HCT116 (cell line): ENCODE measurements around the gene CPA5. TPM values are rescaled to one million over a fixed set of nuclear protein-coding genes. Genes with fewer than 3 reads are reported as not detected.

Experiments
- ATAC-seq: fragments of 200-7000 bp; cut with Tn5 transposase; 2 replicates; pipeline ENCODE4 v1.9.1; 2020; ENCODE audit warnings: mild to moderate bottlenecking, moderate library complexity
- BruUV-seq: library from RNA; stranded (reverse); fragments of 400-500 nt; replicated peaks from 2 replicates; lab custom pipeline; 2021; lab: Mats Ljungman, UMichigan
- CTCF ChIA-PET: fragments of 300-600 bp; sonication (Branson Sonifier 250); formaldehyde crosslinking; loops from one replicate; lab custom pipeline; 2021; ENCODE audit warnings: antibody characterized with exemption; lab: Charles Lee
- POLR2A ChIA-PET: fragments of 300-600, 350-600 bp; sonication (Branson Sonifier 250); formaldehyde crosslinking; loops from one replicate; lab custom pipeline; 2021; ENCODE audit warnings: antibody characterized with exemption; lab: Charles Lee
- RAD21 ChIA-PET, 2 experiments: fragments of 300-600 bp; sonication (Branson Sonifier 250); formaldehyde crosslinking; loops; one replicate each; lab custom pipeline; 2023; ENCODE audit warnings: low total read pairs in 2 of 2; ENCODE audit not compliant: uncharacterized antibody in 2 of 2, unreplicated experiment in 2 of 2, low non-redundant PET in 1 of 2; lab: Charles Lee
- DNase-seq: peaks from one replicate; pipeline ENCODE4 v3.0.0-alpha.2; 2010; ENCODE audit warnings: low read depth, low spot score
- H2AFZ ChIP-seq: fragments of 200-600 bp; shearing (Covaris generic), sonication (generic); 2 replicates; pipeline ENCODE4 v1.6.1; 2017; ENCODE audit warnings: low read depth, mixed run types, mixed read lengths, antibody characterized with exemption, low read length; ENCODE audit not compliant: poor library complexity, severe bottlenecking
- H3K27ac ChIP-seq: 2 replicates; pipeline ENCODE4 v1.5.1; 2012; ENCODE audit warnings: low read depth, low read length
- H3K27me3 ChIP-seq: fragments of 200-600 bp; sonication (generic); 2 replicates; pipeline ENCODE4 v1.6.1; 2016; ENCODE audit warnings: mixed run types, low read length, mixed read lengths; ENCODE audit not compliant: insufficient read depth
- H3K36me3 ChIP-seq, 2 experiments: fragments of 200-500 bp in 1 of 2; fragments of 200-600 bp in 1 of 2; sonication (Bioruptor generic) in 1 of 2; sonication (generic) in 1 of 2; 2 replicates each; pipeline versions ENCODE4 v1.5.1 to v1.6.1; 2014 to 2016; ENCODE audit warnings: low read length in 2 of 2, inconsistent platforms in 1 of 2, mixed read lengths in 1 of 2, mixed run types in 1 of 2; ENCODE audit not compliant: insufficient read depth in 2 of 2, control insufficient read depth in 1 of 2
- H3K4me1 ChIP-seq, 2 experiments: fragments of 200-600 bp in 1 of 2; sonication (generic) in 1 of 2; 2 replicates each; pipeline versions ENCODE4 v1.5.1 to v1.6.1; 2012 to 2017; ENCODE audit warnings: low read length in 2 of 2, inconsistent platforms in 1 of 2, mild to moderate bottlenecking in 1 of 2, mixed read lengths in 1 of 2, mixed run types in 1 of 2, moderate library complexity in 1 of 2; ENCODE audit not compliant: insufficient read depth in 2 of 2, control insufficient read depth in 1 of 2
- H3K4me2 ChIP-seq: fragments of 200-600 bp; sonication (generic); 2 replicates; pipeline ENCODE4 v1.6.1; 2017; ENCODE audit warnings: mixed run types, low read length, mixed read lengths
- H3K4me3 ChIP-seq, 2 experiments: fragments of 200-600 bp in 1 of 2; sonication (generic) in 1 of 2; replicated peaks in 1 of 2; 2 replicates each; pipeline ENCODE4 v1.5.1; 2011 to 2016; ENCODE audit warnings: low read length in 2 of 2, control low read depth in 1 of 2, low read depth in 1 of 2, mild to moderate bottlenecking in 1 of 2, mixed read lengths in 1 of 2, mixed run types in 1 of 2
- H3K79me2 ChIP-seq: fragments of 200-600 bp; sonication (generic); 2 replicates; pipeline ENCODE4 v1.6.1; 2017; ENCODE audit warnings: mild to moderate bottlenecking, mixed run types, low read length, moderate library complexity, mixed read lengths; ENCODE audit not compliant: insufficient read depth
- H3K9ac ChIP-seq: fragments of 200-600 bp; sonication (generic); 2 replicates; pipeline ENCODE4 v1.6.1; 2016; ENCODE audit warnings: low read length, mixed read lengths
- H3K9me2 ChIP-seq: fragments of 200-600 bp; sonication (generic), shearing (Covaris generic); 2 replicates; pipeline ENCODE4 v1.6.1; 2017; ENCODE audit warnings: mixed run types, mild to moderate bottlenecking, moderate library complexity; ENCODE audit not compliant: insufficient read depth
- H3K9me3 ChIP-seq, 2 experiments: fragments of 200-500 bp in 1 of 2; fragments of 200-600 bp in 1 of 2; sonication (Bioruptor generic) in 1 of 2; sonication (generic) in 1 of 2; 2 replicates each; pipeline ENCODE4 v1.6.1; 2014 to 2017; ENCODE audit warnings: low read length in 2 of 2, mixed read lengths in 2 of 2, inconsistent platforms in 1 of 2, low read depth in 1 of 2, mild to moderate bottlenecking in 1 of 2, mixed run types in 1 of 2, moderate library complexity in 1 of 2; ENCODE audit not compliant: control insufficient read depth in 1 of 2, insufficient read depth in 1 of 2
- H4K20me1 ChIP-seq: fragments of 200-600 bp; sonication (generic), shearing (Covaris generic); 2 replicates; pipeline ENCODE4 v1.6.1; 2017; ENCODE audit warnings: mixed run types, mild to moderate bottlenecking, moderate library complexity; ENCODE audit not compliant: insufficient read depth
- CBX3 ChIP-seq: IDR thresholded peaks from 2 replicates; pipeline ENCODE4 v1.6.1; 2012; ENCODE audit warnings: low read depth
- EGR1 ChIP-seq: IDR thresholded peaks from 2 replicates; pipeline ENCODE4 v1.6.1; 2012; ENCODE audit warnings: low read depth
- FOSL1 ChIP-seq: IDR thresholded peaks from 2 replicates; pipeline ENCODE4 v1.6.1; 2012; ENCODE audit warnings: low read depth
- RAD21 ChIP-seq: IDR thresholded peaks from 2 replicates; pipeline ENCODE4 v1.6.1; 2012; ENCODE audit warnings: low read depth, mild to moderate bottlenecking
- SIN3A ChIP-seq: IDR thresholded peaks from 2 replicates; pipeline ENCODE4 v1.6.1; 2012; ENCODE audit warnings: low read depth
- SP1 ChIP-seq: IDR thresholded peaks from 2 replicates; pipeline ENCODE4 v1.6.1; 2012; ENCODE audit warnings: low read depth
- SRF ChIP-seq: IDR thresholded peaks from 2 replicates; pipeline ENCODE4 v1.6.1; 2012; ENCODE audit warnings: low read depth
- TCF7L2 ChIP-seq: IDR thresholded peaks from 2 replicates; pipeline ENCODE4 v1.7.0; 2011; ENCODE audit warnings: borderline replicate concordance, inconsistent platforms; ENCODE audit not compliant: insufficient read depth, insufficient read length; ENCODE audit errors: extremely low read depth
- intact Hi-C: fragments of 100-400 bp; cut with micrococcal nuclease; formaldehyde crosslinking; loops from 2 replicates; pipeline ENCODE4 v1.10.0; 2022
- total RNA-seq: library from RNA; stranded (reverse); gene quantifications from one replicate; pipeline ENCODE4 v1.2.1, GENCODE V29; 2021; ENCODE audit not compliant: unreplicated experiment
- TF ChIP-seq, protein P1 (sequence below): IDR thresholded peaks from 2 replicates; pipeline ENCODE4 v1.6.1; 2012; ENCODE audit warnings: low read depth

The CPA5 gene
- total RNA-seq, 1 experiment from 2014 or later = not detected

DNA sequence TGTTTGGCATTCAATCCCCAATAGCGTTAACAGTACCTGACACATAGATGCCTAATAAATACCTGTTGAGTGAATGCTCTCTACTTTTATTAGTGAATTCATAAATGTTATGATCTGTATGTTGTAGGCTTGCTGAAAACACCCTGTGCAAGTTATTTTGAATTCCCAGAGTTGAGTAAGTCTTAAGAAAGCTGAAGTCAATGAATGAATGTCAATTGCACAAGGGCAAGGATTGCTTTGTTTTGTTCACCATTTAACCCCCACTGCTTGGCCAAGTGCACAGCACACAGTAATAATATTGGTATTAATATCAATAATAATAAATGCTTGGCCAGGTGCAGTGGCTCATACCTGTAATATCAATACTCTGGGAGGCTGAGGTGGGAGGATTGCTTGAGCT, 45.9 kb downstream of the CPA5 start:
- Histone ChIP-seq H3K4me2 (no peak overlapping the region), H3K27ac (no peak overlapping the region), H3K9me2 (no peaks in the 10 kb centered on the region), H2AFZ (no peak overlapping the region), H3K27me3 (no peaks in the 10 kb centered on the region), H3K36me3 (no peaks in the 10 kb centered on the region), H3K9me3 (no peaks in the 10 kb centered on the region), H3K4me3 (no peak overlapping the region), H4K20me1 (no peaks in the 10 kb centered on the region), H3K9ac (no peak overlapping the region), H3K79me2 (no peaks in the 10 kb centered on the region), H3K4me1 (no peaks in the 10 kb centered on the region)
- intact Hi-C loops = no loop called here
- CTCF ChIA-PET = no interaction called here
- no peak for ATAC-seq
- RAD21 ChIA-PET = no interaction called here
- BruUV-seq = no TSS peak
- no peak for DNase-seq
- POLR2A ChIA-PET = no interaction called here
- TF ChIP-seq RAD21 (no peak), SP1 (no peak), EGR1 (no peak), FOSL1 (no peak), TCF7L2 (no peak), SRF (no peak), SIN3A (no peak), CBX3 (no peak)
- TF ChIP-seq, protein P1, sequence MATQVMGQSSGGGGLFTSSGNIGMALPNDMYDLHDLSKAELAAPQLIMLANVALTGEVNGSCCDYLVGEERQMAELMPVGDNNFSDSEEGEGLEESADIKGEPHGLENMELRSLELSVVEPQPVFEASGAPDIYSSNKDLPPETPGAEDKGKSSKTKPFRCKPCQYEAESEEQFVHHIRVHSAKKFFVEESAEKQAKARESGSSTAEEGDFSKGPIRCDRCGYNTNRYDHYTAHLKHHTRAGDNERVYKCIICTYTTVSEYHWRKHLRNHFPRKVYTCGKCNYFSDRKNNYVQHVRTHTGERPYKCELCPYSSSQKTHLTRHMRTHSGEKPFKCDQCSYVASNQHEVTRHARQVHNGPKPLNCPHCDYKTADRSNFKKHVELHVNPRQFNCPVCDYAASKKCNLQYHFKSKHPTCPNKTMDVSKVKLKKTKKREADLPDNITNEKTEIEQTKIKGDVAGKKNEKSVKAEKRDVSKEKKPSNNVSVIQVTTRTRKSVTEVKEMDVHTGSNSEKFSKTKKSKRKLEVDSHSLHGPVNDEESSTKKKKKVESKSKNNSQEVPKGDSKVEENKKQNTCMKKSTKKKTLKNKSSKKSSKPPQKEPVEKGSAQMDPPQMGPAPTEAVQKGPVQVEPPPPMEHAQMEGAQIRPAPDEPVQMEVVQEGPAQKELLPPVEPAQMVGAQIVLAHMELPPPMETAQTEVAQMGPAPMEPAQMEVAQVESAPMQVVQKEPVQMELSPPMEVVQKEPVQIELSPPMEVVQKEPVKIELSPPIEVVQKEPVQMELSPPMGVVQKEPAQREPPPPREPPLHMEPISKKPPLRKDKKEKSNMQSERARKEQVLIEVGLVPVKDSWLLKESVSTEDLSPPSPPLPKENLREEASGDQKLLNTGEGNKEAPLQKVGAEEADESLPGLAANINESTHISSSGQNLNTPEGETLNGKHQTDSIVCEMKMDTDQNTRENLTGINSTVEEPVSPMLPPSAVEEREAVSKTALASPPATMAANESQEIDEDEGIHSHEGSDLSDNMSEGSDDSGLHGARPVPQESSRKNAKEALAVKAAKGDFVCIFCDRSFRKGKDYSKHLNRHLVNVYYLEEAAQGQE = no peak
